Hypothalamus (tissue), 51 donors: ENCODE results near the gene DMD.
"Not testable (repeated sequence)": the region's sequence is repeated elsewhere in the genome, so short reads cannot be mapped to it uniquely, and the experiment has no call there.

Experiments used
- DNase-seq, 51 donors: peaks; one replicate each; lab custom pipeline; 2025; lab: John Stamatoyannopoulos, UW

DMD gene

GRCh38 chrX:32868524-32868895 lies 342.8 kb downstream of the DMD start:
- no peak for DNase-seq

- DNase-seq, result no peak
Observed at GRCh38 chrX:32867781-32868523, 343.4 kb downstream of the DMD start.

GRCh38 chrX:32852203-32852602 lies 359.1 kb downstream of the DMD start:
- no peak for DNase-seq

DNA sequence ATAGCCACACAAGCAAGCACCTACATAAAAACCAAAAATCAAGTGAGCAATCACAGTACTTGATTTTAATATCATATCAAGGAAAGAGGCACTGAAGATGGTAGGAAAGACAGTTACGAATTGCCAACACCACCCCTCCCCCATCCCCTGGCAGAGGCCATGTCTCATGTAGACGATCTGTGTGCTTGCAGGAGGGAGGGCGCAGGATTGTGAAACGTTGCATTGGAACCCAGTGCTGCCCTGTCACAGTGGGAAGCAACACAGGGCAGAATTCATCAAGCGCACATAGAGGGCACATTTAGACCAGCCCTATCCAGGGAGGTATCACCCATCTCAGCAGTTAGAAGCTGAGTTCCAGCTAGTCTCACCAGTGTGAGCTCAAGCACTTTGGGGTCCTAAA lies 359.8 kb downstream of the DMD start:
- DNase-seq, result no peak

DNA sequence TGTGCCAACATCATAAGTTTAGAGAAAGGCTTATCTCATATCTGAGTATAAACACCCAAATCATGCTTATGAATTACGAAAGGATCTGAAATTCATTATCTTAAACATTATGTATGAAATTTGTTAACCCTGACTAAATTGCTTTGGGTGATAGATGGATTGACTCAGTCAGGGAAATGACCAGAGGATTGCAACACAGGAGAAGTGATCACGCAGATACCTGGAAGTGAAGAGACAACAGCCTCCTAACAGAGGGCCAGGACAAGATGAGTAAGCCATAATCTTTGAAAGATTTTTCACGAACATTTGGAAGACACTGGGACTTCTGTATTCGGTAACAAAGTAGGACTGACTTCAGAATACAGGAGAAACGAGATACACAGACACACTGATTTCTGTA lies 363.4 kb downstream of the DMD start:
- DNase-seq, result no peak

GRCh38 chrX:32842053-32842452 lies 369.3 kb downstream of the DMD start:
- DNase-seq, result peak in 1 of 51 donors; percentile 0

DNA sequence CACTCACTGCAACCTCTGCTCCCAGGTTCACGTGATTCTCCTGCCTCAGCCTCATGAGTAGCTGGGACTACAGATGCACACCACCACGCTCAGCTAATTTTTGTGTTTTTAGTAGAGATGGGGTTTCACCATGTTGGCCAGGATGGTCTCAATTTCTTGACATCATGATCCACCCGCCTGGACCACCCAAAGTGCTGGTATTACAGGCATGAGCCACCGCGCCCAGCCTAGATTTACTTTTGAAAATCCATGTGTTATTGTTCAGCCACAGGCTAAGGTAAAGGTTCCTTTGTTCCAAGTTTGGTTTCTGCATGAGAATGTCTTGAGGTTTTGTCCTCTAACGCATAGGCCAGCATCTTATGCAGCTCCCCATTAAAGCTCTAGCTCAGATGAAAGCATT lies 371.6 kb downstream of the DMD start:
- no peak for DNase-seq

DNA sequence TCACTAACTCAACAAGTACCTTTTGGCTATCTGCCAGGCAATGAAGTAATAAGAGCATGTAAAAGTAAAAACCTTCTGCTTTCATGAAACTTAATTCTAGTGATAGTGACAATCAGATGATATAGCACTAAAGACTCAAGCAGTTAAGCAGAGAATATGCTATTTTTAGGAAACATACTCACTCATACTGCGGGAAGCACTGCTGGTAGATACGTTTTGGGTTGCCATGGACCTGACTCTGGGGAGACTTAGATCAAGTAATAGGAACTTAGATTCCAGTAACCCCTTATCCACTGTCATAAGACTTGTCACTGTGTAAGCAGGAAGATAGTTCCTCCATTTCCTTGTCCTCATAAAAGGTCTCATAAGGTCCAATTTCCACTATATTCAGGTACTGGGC lies 386.3 kb downstream of the DMD start:
- DNase-seq, result no peak

GRCh38 chrX:32804034-32804433 lies 407.3 kb downstream of the DMD start:
- no peak for DNase-seq

GRCh38 chrX:32798990-32799389 lies 412.4 kb downstream of the DMD start:
- DNase-seq, result no peak

GRCh38 chrX:32788936-32789335 lies 422.4 kb downstream of the DMD start:
- no peak for DNase-seq

GRCh38 chrX:32780109-32780508 lies 431.2 kb downstream of the DMD start:
- DNase-seq, result no peak

GRCh38 chrX:32778965-32779364 lies 432.4 kb downstream of the DMD start:
- no peak for DNase-seq

DNA sequence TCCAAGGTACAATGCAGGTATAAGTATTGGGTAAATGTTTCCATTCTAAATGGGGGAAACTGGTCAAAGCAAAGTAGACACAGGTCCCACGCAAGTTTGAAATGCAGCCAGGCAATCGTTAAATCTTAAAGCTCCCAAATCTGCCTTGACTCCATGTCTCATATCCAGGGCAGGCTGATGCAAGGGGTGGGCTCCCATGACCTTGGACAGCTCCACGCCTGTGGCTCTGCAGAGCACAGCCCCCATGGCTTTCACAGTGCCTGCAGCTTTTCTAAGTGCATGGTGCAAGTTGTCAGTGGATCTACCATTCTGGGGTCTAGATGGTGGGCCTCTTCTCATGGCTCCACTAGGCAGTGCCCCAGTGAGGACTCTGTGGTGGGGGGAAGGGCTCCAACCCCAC lies 436.4 kb downstream of the DMD start:
- no peak for DNase-seq

GRCh38 chrX:32749070-32749469 lies 462.3 kb downstream of the DMD start:
- DNase-seq, result no peak

GRCh38 chrX:32745323-32745722 lies 466.0 kb downstream of the DMD start:
- DNase-seq, result no peak

DNA sequence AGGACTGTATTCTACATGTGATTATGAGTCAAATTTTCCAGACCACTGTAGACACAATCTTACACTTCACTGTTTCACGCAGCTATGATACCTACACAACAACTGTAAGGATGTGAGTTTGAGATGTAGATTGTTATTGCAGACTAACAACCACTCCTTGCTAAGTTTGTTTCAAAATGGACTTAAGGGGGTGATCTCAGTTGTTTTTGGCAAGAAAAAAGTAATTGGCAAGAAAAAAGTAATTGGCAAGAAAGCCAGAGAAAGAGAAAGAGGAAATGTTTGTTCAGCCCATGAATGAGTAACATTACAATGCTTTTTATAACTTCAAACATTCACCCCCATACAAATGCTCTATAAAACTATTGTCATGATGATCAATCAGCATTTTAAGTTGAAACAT lies 466.4 kb downstream of the DMD start:
- no peak for DNase-seq

GRCh38 chrX:32741910-32742309 lies 469.4 kb downstream of the DMD start:
- DNase-seq, result no peak

DNA sequence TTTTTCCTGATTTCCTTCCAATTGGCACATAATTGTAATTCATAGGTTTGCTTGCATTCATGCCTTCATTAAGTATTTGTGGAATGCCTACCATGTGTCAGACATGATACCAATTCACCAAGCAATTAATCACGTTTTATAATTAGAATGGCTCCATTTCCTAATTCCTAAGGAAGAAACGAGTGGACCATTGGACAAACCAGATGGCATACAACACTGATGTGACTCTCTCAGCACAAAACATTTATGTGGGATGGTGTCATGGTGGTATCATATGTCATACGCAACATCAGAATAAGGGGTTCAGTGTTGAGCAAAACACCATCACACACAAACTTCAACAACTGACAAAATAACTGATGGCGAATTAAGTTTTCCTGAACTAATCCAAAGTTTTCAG lies 502.8 kb downstream of the DMD start:
- DNase-seq, result no peak

- not testable (repeated sequence) for DNase-seq
Observed at GRCh38 chrX:32705385-32705784, 506.0 kb downstream of the DMD start.

DNA sequence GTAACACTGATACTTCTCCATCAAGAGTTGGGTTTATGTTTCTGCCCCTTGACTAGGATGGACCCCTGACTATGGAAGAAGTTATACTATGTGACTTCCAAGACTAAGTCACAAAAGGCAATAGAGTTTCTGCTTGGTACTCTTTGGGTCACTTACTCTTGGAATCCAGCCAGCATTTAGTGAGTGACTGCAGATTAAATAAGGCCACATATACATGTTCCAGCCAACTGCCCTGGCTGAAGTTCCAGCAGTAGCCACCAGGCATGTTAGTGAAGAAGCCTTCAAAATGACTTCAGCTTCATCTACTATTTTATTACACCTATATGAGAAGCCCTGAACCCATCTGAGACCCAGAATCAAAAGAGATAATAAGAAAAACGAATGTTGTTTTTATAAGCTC lies 524.0 kb downstream of the DMD start:
- no peak for DNase-seq

DNA sequence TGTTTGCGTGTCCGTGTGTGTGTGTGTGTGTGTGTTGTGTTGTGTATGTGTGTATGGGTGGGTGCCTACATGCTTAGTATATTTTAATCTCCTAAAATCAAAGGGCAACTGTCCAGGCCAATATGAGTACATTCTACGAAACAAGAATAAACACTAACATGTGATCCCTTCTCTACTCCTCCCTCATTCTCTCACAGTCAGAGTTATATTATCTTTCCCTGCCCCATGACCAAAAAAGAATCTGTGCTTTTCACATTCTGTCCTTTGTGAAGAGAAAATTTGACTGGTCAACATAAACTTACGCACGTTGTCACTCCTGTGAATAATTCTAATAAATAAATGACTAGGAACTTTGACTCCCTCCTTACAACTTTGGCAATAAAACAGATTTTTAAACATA lies 532.9 kb downstream of the DMD start:
- no peak for DNase-seq

DNA sequence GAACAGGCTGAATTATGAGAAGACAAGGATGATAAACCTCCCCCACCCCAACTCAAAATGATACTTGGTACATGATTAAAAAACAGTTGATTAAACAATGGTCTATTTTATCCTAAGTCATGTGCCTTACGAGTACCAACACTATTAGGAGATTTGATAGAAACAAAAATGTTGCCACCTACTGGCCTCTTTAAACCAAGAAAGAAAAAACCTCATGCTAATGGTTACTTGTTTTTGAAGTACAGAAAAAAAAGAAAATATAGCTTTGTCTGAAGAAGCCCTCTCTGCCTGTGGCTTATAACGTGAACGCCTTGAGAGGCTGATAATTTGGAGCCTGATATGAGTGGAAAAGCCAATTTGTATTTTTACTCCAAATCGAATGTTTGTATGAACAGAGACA lies 538.2 kb downstream of the DMD start:
- DNase-seq, result peak in 1 of 51 donors; percentile 19
